ENCODE data around the gene CHN1.

The CHN1 gene

GRCh38 chr2:175004980-175005732 lies at the start of gene CHN1:
Gene CHN1, minus strand, starts transcription at chr2:175005381. Its CDS starts 469 bp downstream, at chr2:175004912.
- peak within 1 kb of the TSS; percentile 71 for H3K4me3 ChIP-seq (ENCODE audit: low read depth, low read length)
- H3K9me3 ChIP-seq (ENCODE audit: control insufficient read depth, insufficient read depth, low read length): no peaks in the 10 kb centered on the region
- H3K9ac ChIP-seq (ENCODE audit: low read depth, low read length): peak within 1 kb of the TSS; percentile 77
- H3K27me3 ChIP-seq (ENCODE audit: control insufficient read depth, insufficient read depth, low read length): no peaks in the 10 kb centered on the region
- peaks cover 23% of the 10 kb centered on the region for H3K4me1 ChIP-seq (ENCODE audit: control insufficient read depth, insufficient read depth, low read length)
- no peaks in the 10 kb centered on the region for H3K36me3 ChIP-seq (ENCODE audit: control insufficient read depth, insufficient read depth, low read length)

GRCh38 chr2:175054340-175054739 lies 49.2 kb upstream of the CHN1 start:
- H3K36me3 ChIP-seq (ENCODE audit: control insufficient read depth, insufficient read depth, low read length): no peaks in the 10 kb centered on the region
- H3K9me3 ChIP-seq (ENCODE audit: control insufficient read depth, insufficient read depth, low read length): no peaks in the 10 kb centered on the region
- H3K27me3 ChIP-seq (ENCODE audit: control insufficient read depth, insufficient read depth, low read length): no peaks in the 10 kb centered on the region
- H3K4me3 ChIP-seq (ENCODE audit: low read depth, low read length): no peak overlapping the region
- peaks cover 9% of the 10 kb centered on the region for H3K4me1 ChIP-seq (ENCODE audit: control insufficient read depth, insufficient read depth, low read length)
- no peak overlapping the region for H3K9ac ChIP-seq (ENCODE audit: low read depth, low read length)

- Histone ChIP-seq H3K4me1 (ENCODE audit: control insufficient read depth, insufficient read depth, low read length) (no peaks in the 10 kb centered on the region), H3K27me3 (ENCODE audit: control insufficient read depth, insufficient read depth, low read length) (no peaks in the 10 kb centered on the region), H3K9ac (ENCODE audit: low read depth, low read length) (no peak overlapping the region), H3K9me3 (ENCODE audit: control insufficient read depth, insufficient read depth, low read length) (no peaks in the 10 kb centered on the region), H3K4me3 (ENCODE audit: low read depth, low read length) (no peak overlapping the region), H3K36me3 (ENCODE audit: control insufficient read depth, insufficient read depth, low read length) (no peaks in the 10 kb centered on the region)
Measured at GRCh38 chr2:175049661-175050060, 44.5 kb upstream of the CHN1 start.

GRCh38 chr2:175048275-175048674 lies 43.1 kb upstream of the CHN1 start:
- no peaks in the 10 kb centered on the region for H3K4me1 ChIP-seq (ENCODE audit: control insufficient read depth, insufficient read depth, low read length)

GRCh38 chr2:175039490-175039889 lies 34.3 kb upstream of the CHN1 start:
- no peaks in the 10 kb centered on the region for H3K9me3 ChIP-seq (ENCODE audit: control insufficient read depth, insufficient read depth, low read length)
- no peaks in the 10 kb centered on the region for H3K4me1 ChIP-seq (ENCODE audit: control insufficient read depth, insufficient read depth, low read length)
- H3K9ac ChIP-seq (ENCODE audit: low read depth, low read length): no peak overlapping the region
- no peaks in the 10 kb centered on the region for H3K36me3 ChIP-seq (ENCODE audit: control insufficient read depth, insufficient read depth, low read length)
- H3K27me3 ChIP-seq (ENCODE audit: control insufficient read depth, insufficient read depth, low read length): no peaks in the 10 kb centered on the region
- H3K4me3 ChIP-seq (ENCODE audit: low read depth, low read length): no peak overlapping the region

More at GRCh38 chr2:175048275-175048674, 43.1 kb upstream of the CHN1 start:
- no peak overlapping the region for H3K4me3 ChIP-seq (ENCODE audit: low read depth, low read length)
- no peak overlapping the region for H3K9ac ChIP-seq (ENCODE audit: low read depth, low read length)
- no peaks in the 10 kb centered on the region for H3K27me3 ChIP-seq (ENCODE audit: control insufficient read depth, insufficient read depth, low read length)
- H3K36me3 ChIP-seq (ENCODE audit: control insufficient read depth, insufficient read depth, low read length): no peaks in the 10 kb centered on the region
- no peaks in the 10 kb centered on the region for H3K9me3 ChIP-seq (ENCODE audit: control insufficient read depth, insufficient read depth, low read length)

GRCh38 chr2:175039031-175039430 lies 33.9 kb upstream of the CHN1 start:
- Histone ChIP-seq H3K4me1 (ENCODE audit: control insufficient read depth, insufficient read depth, low read length) (no peaks in the 10 kb centered on the region), H3K36me3 (ENCODE audit: control insufficient read depth, insufficient read depth, low read length) (no peaks in the 10 kb centered on the region), H3K9me3 (ENCODE audit: control insufficient read depth, insufficient read depth, low read length) (no peaks in the 10 kb centered on the region), H3K27me3 (ENCODE audit: control insufficient read depth, insufficient read depth, low read length) (no peaks in the 10 kb centered on the region), H3K9ac (ENCODE audit: low read depth, low read length) (no peak overlapping the region), H3K4me3 (ENCODE audit: low read depth, low read length) (no peak overlapping the region)

GRCh38 chr2:175037941-175038340 lies 32.8 kb upstream of the CHN1 start:
- Histone ChIP-seq H3K9me3 (ENCODE audit: control insufficient read depth, insufficient read depth, low read length) (no peaks in the 10 kb centered on the region), H3K27me3 (ENCODE audit: control insufficient read depth, insufficient read depth, low read length) (no peaks in the 10 kb centered on the region), H3K4me3 (ENCODE audit: low read depth, low read length) (no peak overlapping the region), H3K36me3 (ENCODE audit: control insufficient read depth, insufficient read depth, low read length) (no peaks in the 10 kb centered on the region), H3K4me1 (ENCODE audit: control insufficient read depth, insufficient read depth, low read length) (no peaks in the 10 kb centered on the region), H3K9ac (ENCODE audit: low read depth, low read length) (no peak overlapping the region)

GRCh38 chr2:175036582-175037018 lies 31.4 kb upstream of the CHN1 start:
- Histone ChIP-seq H3K36me3 (ENCODE audit: control insufficient read depth, insufficient read depth, low read length) (no peaks in the 10 kb centered on the region), H3K27me3 (ENCODE audit: control insufficient read depth, insufficient read depth, low read length) (no peaks in the 10 kb centered on the region), H3K9me3 (ENCODE audit: control insufficient read depth, insufficient read depth, low read length) (no peaks in the 10 kb centered on the region), H3K9ac (ENCODE audit: low read depth, low read length) (no peak overlapping the region), H3K4me3 (ENCODE audit: low read depth, low read length) (no peak overlapping the region), H3K4me1 (ENCODE audit: control insufficient read depth, insufficient read depth, low read length) (no peaks in the 10 kb centered on the region)

GRCh38 chr2:175035806-175036205 lies 30.6 kb upstream of the CHN1 start:
- H3K4me1 ChIP-seq (ENCODE audit: control insufficient read depth, insufficient read depth, low read length): no peaks in the 10 kb centered on the region
- H3K27me3 ChIP-seq (ENCODE audit: control insufficient read depth, insufficient read depth, low read length): no peaks in the 10 kb centered on the region
- H3K36me3 ChIP-seq (ENCODE audit: control insufficient read depth, insufficient read depth, low read length): no peaks in the 10 kb centered on the region
- H3K4me3 ChIP-seq (ENCODE audit: low read depth, low read length): no peak overlapping the region
- H3K9ac ChIP-seq (ENCODE audit: low read depth, low read length): no peak overlapping the region
- no peaks in the 10 kb centered on the region for H3K9me3 ChIP-seq (ENCODE audit: control insufficient read depth, insufficient read depth, low read length)

- Histone ChIP-seq H3K9me3 (ENCODE audit: control insufficient read depth, insufficient read depth, low read length) (no peaks in the 10 kb centered on the region), H3K4me1 (ENCODE audit: control insufficient read depth, insufficient read depth, low read length) (no peaks in the 10 kb centered on the region), H3K27me3 (ENCODE audit: control insufficient read depth, insufficient read depth, low read length) (no peaks in the 10 kb centered on the region), H3K9ac (ENCODE audit: low read depth, low read length) (no peak overlapping the region), H3K36me3 (ENCODE audit: control insufficient read depth, insufficient read depth, low read length) (no peaks in the 10 kb centered on the region), H3K4me3 (ENCODE audit: low read depth, low read length) (no peak overlapping the region)
Measured at GRCh38 chr2:175034716-175035115, 29.5 kb upstream of the CHN1 start.

GRCh38 chr2:175030380-175031271 lies 25.4 kb upstream of the CHN1 start:
- H3K9ac ChIP-seq (ENCODE audit: low read depth, low read length): no peak overlapping the region

GRCh38 chr2:175027755-175028154 lies 22.6 kb upstream of the CHN1 start:
- Histone ChIP-seq H3K4me3 (ENCODE audit: low read depth, low read length) (no peak overlapping the region), H3K9ac (ENCODE audit: low read depth, low read length) (no peak overlapping the region), H3K9me3 (ENCODE audit: control insufficient read depth, insufficient read depth, low read length) (no peaks in the 10 kb centered on the region), H3K4me1 (ENCODE audit: control insufficient read depth, insufficient read depth, low read length) (no peaks in the 10 kb centered on the region), H3K27me3 (ENCODE audit: control insufficient read depth, insufficient read depth, low read length) (no peaks in the 10 kb centered on the region), H3K36me3 (ENCODE audit: control insufficient read depth, insufficient read depth, low read length) (no peaks in the 10 kb centered on the region)

More at GRCh38 chr2:175030380-175031271, 25.4 kb upstream of the CHN1 start:
- Histone ChIP-seq H3K9me3 (ENCODE audit: control insufficient read depth, insufficient read depth, low read length) (no peaks in the 10 kb centered on the region), H3K27me3 (ENCODE audit: control insufficient read depth, insufficient read depth, low read length) (no peaks in the 10 kb centered on the region), H3K4me3 (ENCODE audit: low read depth, low read length) (no peak overlapping the region), H3K36me3 (ENCODE audit: control insufficient read depth, insufficient read depth, low read length) (no peaks in the 10 kb centered on the region), H3K4me1 (ENCODE audit: control insufficient read depth, insufficient read depth, low read length) (no peaks in the 10 kb centered on the region)

All from iPS-15b (cell line).